IPS-15b (cell line): ENCODE data around the gene CPD.
"Not testable (repeated sequence)": the region's sequence is repeated elsewhere in the genome, so short reads cannot be mapped to it uniquely, and the experiment has no call there.

Experiments
- H3K27me3 ChIP-seq: one replicate; pipeline ENCODE4 v1.6.1; 2013; ENCODE audit warnings: low read length; ENCODE audit not compliant: control insufficient read depth, insufficient read depth
- H3K36me3 ChIP-seq: one replicate; pipeline ENCODE4 v1.6.1; 2013; ENCODE audit warnings: low read length; ENCODE audit not compliant: control insufficient read depth, insufficient read depth
- H3K4me1 ChIP-seq: one replicate; pipeline ENCODE4 v1.6.1; 2013; ENCODE audit warnings: mild to moderate bottlenecking, low read length; ENCODE audit not compliant: control insufficient read depth, insufficient read depth
- H3K4me3 ChIP-seq: one replicate; pipeline ENCODE4 v1.5.1; 2013; ENCODE audit warnings: low read depth, low read length
- H3K9ac ChIP-seq: one replicate; pipeline ENCODE4 v1.6.1; 2013; ENCODE audit warnings: low read depth, mild to moderate bottlenecking, low read length
- H3K9me3 ChIP-seq: one replicate; pipeline ENCODE4 v1.6.1; 2013; ENCODE audit warnings: mild to moderate bottlenecking, low read length; ENCODE audit not compliant: control insufficient read depth, insufficient read depth

CPD gene

DNA sequence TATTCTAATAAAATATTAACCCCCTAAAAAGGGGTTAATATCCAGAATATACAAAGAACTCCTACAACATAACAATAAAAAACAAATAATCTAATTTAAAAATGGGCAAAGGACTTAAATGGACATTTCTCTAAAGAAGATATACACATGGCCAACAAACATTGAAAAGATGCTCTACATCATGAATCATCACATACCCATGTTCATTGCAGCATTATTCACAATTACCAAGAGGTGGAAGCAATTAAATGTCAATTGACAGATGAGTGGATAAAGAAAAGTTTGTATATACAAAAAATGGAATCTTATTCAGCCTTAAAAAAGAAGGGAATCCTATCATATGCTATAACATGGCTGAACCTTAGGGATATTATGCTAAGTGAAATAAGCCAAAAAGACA is 36.8 kb downstream of the CPD start:
- no peaks in the 10 kb centered on the region for H3K27me3 ChIP-seq
- H3K9ac ChIP-seq: no peak overlapping the region
- H3K4me3 ChIP-seq: no peak overlapping the region
- no peaks in the 10 kb centered on the region for H3K9me3 ChIP-seq
- no peaks in the 10 kb centered on the region for H3K36me3 ChIP-seq
- no peaks in the 10 kb centered on the region for H3K4me1 ChIP-seq

DNA sequence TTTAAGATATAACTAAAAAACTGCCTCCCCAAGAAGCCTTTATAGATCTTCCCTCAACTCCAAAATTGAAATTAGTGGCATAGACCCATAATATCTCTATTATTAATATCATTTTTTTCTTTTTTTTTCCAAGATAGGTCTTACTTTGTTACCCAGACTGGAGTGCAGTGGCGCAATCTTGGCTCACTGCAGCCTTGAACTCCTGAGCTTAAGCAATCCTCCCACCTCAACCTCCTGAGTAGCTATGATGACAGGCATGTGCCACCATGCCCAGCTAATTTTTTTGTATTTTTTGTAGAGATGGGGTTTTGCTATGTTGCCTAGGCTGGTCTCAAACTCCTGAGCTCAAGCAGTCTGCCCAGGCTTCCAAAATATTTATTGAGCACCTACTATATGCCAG is 39.3 kb downstream of the CPD start:
- H3K4me1 ChIP-seq, H3K9ac ChIP-seq, H3K36me3 ChIP-seq, H3K27me3 ChIP-seq, H3K9me3 ChIP-seq, H3K4me3 ChIP-seq: not testable (repeated sequence)

DNA sequence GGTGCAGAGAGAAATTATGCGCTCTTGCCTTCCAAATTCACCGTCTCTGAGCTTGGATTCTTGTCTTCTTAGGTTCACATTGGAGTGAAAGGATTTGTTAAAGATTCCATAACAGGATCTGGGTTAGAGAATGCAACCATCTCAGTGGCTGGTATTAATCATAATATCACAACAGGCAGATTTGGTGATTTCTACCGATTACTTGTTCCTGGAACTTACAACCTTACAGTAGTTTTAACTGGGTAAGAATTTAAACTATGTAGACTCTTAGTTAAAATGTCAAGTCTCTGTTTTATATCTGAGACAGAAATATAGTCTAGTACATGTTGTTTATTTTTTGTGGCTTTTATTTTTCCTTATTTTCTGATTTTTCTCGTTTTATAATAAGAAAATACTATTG is 42.9 kb downstream of the CPD start:
- Histone ChIP-seq H3K36me3 (no peaks in the 10 kb centered on the region), H3K9me3 (no peaks in the 10 kb centered on the region), H3K4me3 (no peak overlapping the region), H3K4me1 (peaks cover 10% of the 10 kb centered on the region), H3K9ac (no peak overlapping the region), H3K27me3 (no peaks in the 10 kb centered on the region)

DNA sequence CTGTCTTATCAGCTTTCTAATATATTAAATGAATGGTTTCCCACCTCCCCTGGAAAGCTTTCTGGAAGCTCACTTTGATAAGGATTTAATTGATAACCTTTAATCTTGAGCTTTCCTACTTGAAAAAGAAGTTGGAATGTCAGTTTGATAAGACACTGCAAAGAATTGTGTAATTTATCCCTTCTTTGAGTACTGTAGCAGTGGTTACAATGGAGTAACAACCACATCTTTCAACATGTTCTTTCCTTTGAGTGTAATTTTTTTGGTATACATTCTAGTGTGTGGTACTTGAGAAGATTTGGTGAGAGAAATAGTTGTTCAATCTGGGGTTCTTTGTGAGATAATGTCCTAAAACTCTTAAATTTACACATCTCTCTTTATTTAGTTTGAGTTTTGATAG is 43.4 kb downstream of the CPD start:
- Histone ChIP-seq H3K9ac (no peak overlapping the region), H3K4me1 (peaks cover 10% of the 10 kb centered on the region), H3K9me3 (no peaks in the 10 kb centered on the region), H3K36me3 (no peaks in the 10 kb centered on the region), H3K27me3 (no peaks in the 10 kb centered on the region), H3K4me3 (no peak overlapping the region)

DNA sequence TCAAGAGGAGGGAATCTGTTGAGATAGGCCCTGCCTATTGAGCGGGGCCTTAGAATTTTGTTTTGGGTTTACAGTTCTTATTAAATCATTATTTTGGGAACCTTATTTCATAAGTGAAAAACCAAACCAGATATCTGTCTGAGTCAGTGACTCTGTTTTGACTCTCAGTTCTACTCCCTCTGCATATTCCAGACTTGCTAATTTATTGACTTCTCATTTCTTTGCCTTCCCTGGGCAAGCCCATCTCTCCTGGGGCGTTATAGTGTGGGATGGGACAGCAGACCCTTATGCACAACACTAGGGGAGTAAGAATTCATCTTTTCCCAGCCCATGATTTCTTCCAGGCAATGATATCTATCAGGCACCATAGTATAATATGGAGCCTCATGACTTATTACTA is 45.7 kb downstream of the CPD start:
- no peaks in the 10 kb centered on the region for H3K9me3 ChIP-seq
- H3K4me1 ChIP-seq: peaks cover 10% of the 10 kb centered on the region
- H3K27me3 ChIP-seq: no peaks in the 10 kb centered on the region
- H3K4me3 ChIP-seq: no peak overlapping the region
- no peaks in the 10 kb centered on the region for H3K36me3 ChIP-seq
- no peak overlapping the region for H3K9ac ChIP-seq

DNA sequence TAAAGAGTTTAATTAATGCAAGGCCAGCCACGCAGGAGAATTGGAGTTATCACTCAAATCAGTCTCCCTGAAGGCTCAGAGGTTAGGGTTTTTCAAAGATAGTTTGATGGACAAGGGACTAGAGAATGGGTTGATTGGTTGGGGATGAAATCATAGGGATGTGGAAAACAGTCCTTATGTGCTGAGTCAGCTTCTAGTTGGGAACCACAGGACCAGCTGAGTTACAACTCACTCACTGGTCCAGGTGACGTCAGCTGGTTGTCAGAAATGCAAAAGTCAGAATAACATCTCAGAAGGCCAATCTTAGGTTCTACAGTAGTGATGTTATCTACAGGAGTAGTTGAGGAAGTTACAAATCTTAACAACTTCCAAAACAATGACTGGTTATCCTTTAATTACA is 47.6 kb downstream of the CPD start:
- H3K4me3 ChIP-seq: no peak overlapping the region
- peaks cover 10% of the 10 kb centered on the region for H3K4me1 ChIP-seq
- H3K9ac ChIP-seq: no peak overlapping the region
- H3K36me3 ChIP-seq: no peaks in the 10 kb centered on the region
- H3K9me3 ChIP-seq: no peaks in the 10 kb centered on the region
- no peaks in the 10 kb centered on the region for H3K27me3 ChIP-seq

DNA sequence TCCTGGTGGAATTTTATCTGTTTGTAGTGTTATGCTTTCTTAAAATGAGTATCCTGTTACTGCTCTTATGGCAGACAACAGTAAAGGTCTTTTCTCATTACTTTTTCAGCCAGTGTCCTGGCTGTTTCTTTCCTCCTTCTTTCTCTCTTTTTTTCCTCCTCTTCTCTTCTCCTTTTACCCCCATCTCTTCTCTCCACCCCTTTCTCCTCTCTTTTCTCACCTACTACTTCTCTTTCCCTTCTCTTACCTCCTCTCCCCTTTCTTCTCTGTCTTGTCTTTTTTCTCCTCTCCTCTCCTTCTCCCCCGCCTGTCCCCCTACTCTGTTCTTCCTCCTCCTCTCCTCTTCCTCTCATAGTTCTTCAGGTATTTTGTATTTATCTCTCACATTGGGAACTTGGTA is 48.9 kb downstream of the CPD start:
- Histone ChIP-seq H3K27me3 (no peaks in the 10 kb centered on the region), H3K9ac (no peak overlapping the region), H3K4me1 (peaks cover 10% of the 10 kb centered on the region), H3K36me3 (no peaks in the 10 kb centered on the region), H3K9me3 (no peaks in the 10 kb centered on the region), H3K4me3 (no peak overlapping the region)

DNA sequence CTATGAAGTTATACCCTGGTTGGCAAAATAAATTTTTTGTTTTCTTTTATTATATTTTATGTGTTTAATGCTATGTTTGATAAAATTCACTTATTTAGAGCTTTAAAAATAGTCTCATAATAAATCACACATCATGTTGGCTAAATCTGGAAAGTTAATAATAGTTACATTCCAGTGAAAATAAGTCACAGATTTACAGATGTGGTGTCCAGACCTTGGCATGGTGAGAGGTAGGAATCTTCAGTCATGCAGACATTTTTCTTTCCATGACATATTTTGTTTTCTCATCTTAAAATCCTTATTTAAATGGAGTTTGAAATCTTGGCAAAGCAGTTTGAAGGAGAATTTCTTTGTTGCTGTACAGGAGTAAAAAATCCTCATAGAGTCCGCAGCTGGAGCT is 50.4 kb downstream of the CPD start:
- Histone ChIP-seq H3K36me3 (no peaks in the 10 kb centered on the region), H3K4me3 (no peak overlapping the region), H3K9ac (no peak overlapping the region), H3K27me3 (no peaks in the 10 kb centered on the region), H3K4me1 (peaks cover 8% of the 10 kb centered on the region), H3K9me3 (no peaks in the 10 kb centered on the region)

DNA sequence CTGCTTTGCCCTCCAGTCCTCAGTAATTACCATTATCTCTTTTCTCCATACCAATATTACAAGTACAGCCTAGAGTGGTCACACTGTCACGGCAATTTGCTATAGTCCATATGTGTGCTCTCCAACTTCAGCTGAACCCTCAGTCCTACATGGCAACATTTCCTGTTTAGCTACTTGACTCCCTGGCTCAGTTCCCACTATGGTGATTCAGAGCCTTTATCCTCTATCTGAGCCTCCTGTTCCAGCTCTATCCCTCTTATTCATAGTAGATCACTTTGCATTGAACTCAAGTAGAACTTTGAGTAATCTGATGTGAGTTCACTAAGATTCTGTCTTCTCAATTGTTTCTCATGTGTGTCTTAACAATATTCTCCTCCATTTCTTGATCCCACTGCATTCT is 54.8 kb downstream of the CPD start:
- Histone ChIP-seq H3K4me3 (no peak overlapping the region), H3K9me3 (no peaks in the 10 kb centered on the region), H3K4me1 (no peaks in the 10 kb centered on the region), H3K36me3 (no peaks in the 10 kb centered on the region), H3K27me3 (no peaks in the 10 kb centered on the region), H3K9ac (no peak overlapping the region)

DNA sequence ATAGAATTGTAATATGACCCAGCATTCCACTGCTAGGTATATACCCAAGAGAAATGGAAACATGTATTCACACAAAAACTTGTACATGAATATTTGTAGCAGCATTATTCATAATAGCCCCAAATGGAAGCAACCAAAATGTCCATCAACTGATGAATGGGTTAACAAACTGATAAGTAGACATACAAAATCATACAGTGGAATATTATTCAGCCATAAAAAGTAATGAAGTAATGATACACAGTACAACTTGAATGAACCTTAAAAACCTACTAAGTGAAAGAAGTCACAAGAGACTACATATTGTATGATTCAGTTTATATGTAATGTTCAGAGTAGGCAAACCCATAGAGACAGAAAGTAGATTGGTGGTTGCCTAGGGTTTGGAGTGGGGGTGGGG is 58.0 kb downstream of the CPD start:
- Histone ChIP-seq H3K27me3 (no peaks in the 10 kb centered on the region), H3K4me3 (no peak overlapping the region), H3K4me1 (no peaks in the 10 kb centered on the region), H3K9ac (no peak overlapping the region), H3K9me3 (no peaks in the 10 kb centered on the region), H3K36me3 (no peaks in the 10 kb centered on the region)

DNA sequence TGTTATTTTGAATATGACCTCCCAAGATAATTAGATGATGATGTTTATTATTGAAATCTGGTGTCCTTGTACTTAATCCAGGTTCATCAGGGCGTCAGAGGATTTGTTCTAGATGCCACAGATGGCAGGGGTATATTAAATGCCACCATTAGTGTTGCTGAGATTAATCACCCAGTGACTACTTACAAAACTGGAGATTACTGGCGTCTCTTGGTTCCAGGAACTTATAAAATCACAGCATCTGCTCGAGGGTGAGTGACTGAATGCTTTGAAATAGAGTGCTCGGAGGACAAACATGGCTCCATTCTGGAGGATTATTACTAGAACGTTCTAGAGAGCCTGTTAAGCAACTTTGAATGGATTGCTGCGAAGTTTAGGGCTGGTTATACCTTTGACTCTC is 65.0 kb downstream of the CPD start:
- H3K36me3 ChIP-seq: no peaks in the 10 kb centered on the region
- H3K9ac ChIP-seq: no peak overlapping the region
- H3K4me1 ChIP-seq: no peaks in the 10 kb centered on the region
- H3K9me3 ChIP-seq: no peaks in the 10 kb centered on the region
- H3K27me3 ChIP-seq: no peaks in the 10 kb centered on the region
- H3K4me3 ChIP-seq: no peak overlapping the region

DNA sequence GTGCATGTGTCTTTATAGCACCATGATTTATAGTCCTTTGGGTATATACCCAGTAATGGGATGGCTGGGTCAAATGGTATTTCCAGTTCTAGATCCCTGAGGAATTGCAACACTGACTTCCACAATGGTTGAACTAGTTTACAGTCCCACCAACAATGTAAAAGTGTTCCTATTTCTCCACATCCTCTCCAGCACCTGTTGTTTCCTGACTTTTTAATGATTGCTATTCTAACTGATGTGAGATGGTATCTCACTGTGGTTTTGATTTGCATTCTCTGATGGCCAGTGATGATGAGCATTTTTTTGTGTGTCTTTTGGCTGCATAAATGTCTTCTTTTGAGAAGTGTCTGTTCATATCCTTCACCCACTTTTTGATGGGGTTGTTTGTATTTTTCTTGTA is 67.9 kb downstream of the CPD start:
- not testable (repeated sequence) for H3K4me1 ChIP-seq, H3K9ac ChIP-seq, H3K4me3 ChIP-seq, H3K27me3 ChIP-seq, H3K9me3 ChIP-seq, H3K36me3 ChIP-seq

DNA sequence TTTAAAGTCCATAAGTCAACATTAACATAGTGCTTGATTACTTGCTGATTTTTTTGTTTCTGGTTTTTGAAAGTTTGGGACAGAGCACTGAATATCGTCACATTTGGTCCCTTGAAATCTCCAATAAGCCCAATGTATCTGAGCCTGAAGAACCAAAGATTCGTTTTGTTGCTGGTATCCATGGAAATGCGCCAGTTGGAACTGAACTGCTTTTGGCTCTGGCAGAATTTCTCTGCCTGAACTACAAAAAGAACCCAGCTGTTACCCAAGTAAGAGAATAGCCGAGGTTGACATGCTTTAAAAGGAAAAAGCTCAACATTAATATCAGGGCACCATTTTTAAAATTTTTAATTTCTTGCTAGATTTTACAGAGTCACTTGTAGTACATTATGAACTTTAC is 70.8 kb downstream of the CPD start:
- H3K27me3 ChIP-seq: no peaks in the 10 kb centered on the region
- H3K4me3 ChIP-seq: no peak overlapping the region
- no peaks in the 10 kb centered on the region for H3K36me3 ChIP-seq
- H3K9ac ChIP-seq: no peak overlapping the region
- no peaks in the 10 kb centered on the region for H3K4me1 ChIP-seq
- no peaks in the 10 kb centered on the region for H3K9me3 ChIP-seq
